H1 (cell line): ENCODE results near the gene SYT17. TPM values are rescaled to one million over a fixed set of nuclear protein-coding genes. Genes with fewer than 3 reads are reported as not detected.

Experiments used
- CTCF ChIA-PET: fragments of 300-600 bp; sonication (Branson Sonifier 250); formaldehyde crosslinking; loops from one replicate; lab custom pipeline; 2021; ENCODE audit not compliant: partially characterized antibody; lab: Charles Lee
- POLR2A ChIA-PET: fragments of 300-600 bp; sonication (Branson Sonifier 250); formaldehyde crosslinking; loops from one replicate; lab custom pipeline; 2021; ENCODE audit warnings: inconsistent platforms; ENCODE audit not compliant: partially characterized antibody; lab: Charles Lee
- DNase-seq, 2 experiments: peaks; one replicate each; pipeline versions ENCODE4 v3.0.0 to v3.0.0-alpha.2; 2010 to 2022; ENCODE audit warnings: low spot score in 2 of 2, low read depth in 1 of 2, mixed read lengths in 1 of 2
- FAIRE-seq: peaks from 2 replicates; lab custom pipeline; 2011; peaks lifted over from hg19 to GRCh38; lab: Jason Lieb, UNC
- H2AFZ ChIP-seq: 2 replicates; pipeline ENCODE4 v1.8.1; 2012; ENCODE audit warnings: low read length, inconsistent platforms
- H2AK5ac ChIP-seq: 2 replicates; pipeline ENCODE4 v1.6.1; 2013; ENCODE audit warnings: low read depth, low read length
- H2BK120ac ChIP-seq: replicated peaks from 2 replicates; pipeline ENCODE3; 2013; ENCODE audit warnings: low read depth, low read length, inconsistent platforms
- H2BK12ac ChIP-seq: 2 replicates; pipeline ENCODE4 v1.6.1; 2013; ENCODE audit warnings: low read depth, low read length
- H2BK15ac ChIP-seq: 2 replicates; pipeline ENCODE4 v1.6.1; 2013; ENCODE audit warnings: low read length
- H2BK20ac ChIP-seq: 2 replicates; pipeline ENCODE4 v1.6.1; 2013; ENCODE audit warnings: low read length
- H2BK5ac ChIP-seq: 2 replicates; pipeline ENCODE4 v1.6.1; 2013; ENCODE audit warnings: low read depth, low read length
- H3K14ac ChIP-seq: 2 replicates; pipeline ENCODE4 v1.6.1; 2013; ENCODE audit warnings: inconsistent platforms; ENCODE audit not compliant: insufficient read length
- H3K18ac ChIP-seq: 2 replicates; pipeline ENCODE4 v1.6.1; 2013; ENCODE audit warnings: low read length; ENCODE audit errors: extremely low read depth
- H3K23ac ChIP-seq: 2 replicates; pipeline ENCODE4 v1.6.1; 2013; ENCODE audit warnings: inconsistent platforms; ENCODE audit not compliant: insufficient read length
- H3K23me2 ChIP-seq: 2 replicates; pipeline ENCODE4 v1.6.1; 2013; ENCODE audit warnings: low read depth, low read length
- H3K27ac ChIP-seq: 2 replicates; pipeline ENCODE4 v1.6.1; 2011; ENCODE audit warnings: low read depth, low read length, inconsistent platforms
- H3K27me3 ChIP-seq, 4 experiments: replicated peaks in 1 of 4; 1 replicate in 1 of 4; 2 replicates in 3 of 4; pipeline versions ENCODE4 v1.6.1 to v1.8.1; 2011 to 2013; ENCODE audit warnings: low read length in 3 of 4, mild to moderate bottlenecking in 3 of 4, inconsistent platforms in 2 of 4, mixed read lengths in 2 of 4, moderate library complexity in 1 of 4; ENCODE audit not compliant: control insufficient read depth in 3 of 4, insufficient read depth in 3 of 4; ENCODE audit errors: extremely low read depth in 1 of 4
- H3K36me3 ChIP-seq, 4 experiments: 2 replicates each; pipeline versions ENCODE4 v1.6.1 to v1.8.1; 2011 to 2013; ENCODE audit warnings: mild to moderate bottlenecking in 4 of 4, low read length in 3 of 4, moderate library complexity in 2 of 4, control low read depth in 1 of 4, inconsistent platforms in 1 of 4; ENCODE audit not compliant: insufficient read depth in 4 of 4, control insufficient read depth in 2 of 4
- H3K4ac ChIP-seq: replicated peaks from 2 replicates; pipeline ENCODE3; 2013; ENCODE audit warnings: low read length, low read depth, mixed read lengths, inconsistent platforms; ENCODE audit not compliant: insufficient read length
- H3K4me1 ChIP-seq, 4 experiments: replicated peaks in 1 of 4; 1 replicate in 1 of 4; 2 replicates in 3 of 4; pipeline versions ENCODE4 v1.6.1 to v1.8.1; 2011 to 2013; ENCODE audit warnings: low read length in 3 of 4, inconsistent platforms in 2 of 4, mixed read lengths in 1 of 4; ENCODE audit not compliant: insufficient read depth in 4 of 4, control insufficient read depth in 3 of 4
- H3K4me2 ChIP-seq, 2 experiments: 2 replicates each; pipeline versions ENCODE4 v1.6.1 to v1.8.1; 2011 to 2013; ENCODE audit warnings: low read depth in 2 of 2, low read length in 2 of 2, control low read depth in 1 of 2, inconsistent platforms in 1 of 2, mild to moderate bottlenecking in 1 of 2; ENCODE audit not compliant: insufficient read depth in 1 of 2
- H3K4me3 ChIP-seq, 4 experiments: fragments of 200-600, 300-600 bp in 1 of 4; sonication (generic), shearing (Covaris generic), sonication (Bioruptor Twin) in 1 of 4; 2 replicates each; pipeline versions ENCODE4 v1.5.1 to v1.8.1; 2011 to 2016; ENCODE audit warnings: low read length in 4 of 4, low read depth in 3 of 4, control low read depth in 2 of 4, inconsistent platforms in 2 of 4, mild to moderate bottlenecking in 2 of 4, mixed read lengths in 1 of 4, moderate library complexity in 1 of 4; ENCODE audit not compliant: insufficient read depth in 2 of 4; ENCODE audit errors: extremely low read depth in 1 of 4
- H3K56ac ChIP-seq: replicated peaks from 2 replicates; pipeline ENCODE3; 2013; ENCODE audit warnings: low read depth, mild to moderate bottlenecking, mixed read lengths, low read length, inconsistent platforms; ENCODE audit not compliant: insufficient read length
- H3K79me1 ChIP-seq: 2 replicates; pipeline ENCODE4 v1.6.1; 2013; ENCODE audit warnings: low read depth, low read length, control low read depth
- H3K79me2 ChIP-seq, 2 experiments: 2 replicates each; pipeline versions ENCODE4 v1.6.1 to v1.8.1; 2012 to 2013; ENCODE audit warnings: low read length in 2 of 2, mild to moderate bottlenecking in 2 of 2, inconsistent platforms in 1 of 2; ENCODE audit not compliant: insufficient read depth in 2 of 2, control insufficient read depth in 1 of 2
- H3K9ac ChIP-seq, 4 experiments: replicated peaks in 1 of 4; 1 replicate in 1 of 4; 2 replicates in 3 of 4; pipeline versions ENCODE4 v1.6.1 to v1.8.1; 2011 to 2013; ENCODE audit warnings: low read depth in 3 of 4, low read length in 3 of 4, control low read depth in 2 of 4, mild to moderate bottlenecking in 2 of 4, moderate library complexity in 2 of 4, inconsistent platforms in 1 of 4; ENCODE audit errors: extremely low read depth in 1 of 4
- H3K9me3 ChIP-seq, 2 experiments: 2 replicates each; pipeline versions ENCODE4 v1.6.1 to v1.8.1; 2012 to 2013; ENCODE audit warnings: mild to moderate bottlenecking in 2 of 2, moderate library complexity in 2 of 2, control low read depth in 1 of 2, inconsistent platforms in 1 of 2, low read depth in 1 of 2, low read length in 1 of 2, mixed read lengths in 1 of 2; ENCODE audit not compliant: insufficient read depth in 2 of 2
- H4K20me1 ChIP-seq, 2 experiments: replicated peaks in 1 of 2; 2 replicates each; pipeline versions ENCODE3 to v1.8.1; 2011 to 2013; ENCODE audit warnings: inconsistent platforms in 2 of 2, low read length in 2 of 2, mild to moderate bottlenecking in 1 of 2; ENCODE audit not compliant: insufficient read depth in 2 of 2, control insufficient read depth in 1 of 2
- H4K5ac ChIP-seq: 2 replicates; pipeline ENCODE4 v1.6.1; 2013; ENCODE audit warnings: low read length, low read depth, mixed read lengths, inconsistent platforms; ENCODE audit not compliant: insufficient read length
- H4K8ac ChIP-seq: 2 replicates; pipeline ENCODE4 v1.8.0; 2013; ENCODE audit warnings: mild to moderate bottlenecking, moderate library complexity, low read length, inconsistent platforms; ENCODE audit not compliant: insufficient read depth; ENCODE audit errors: extremely low read depth
- H4K91ac ChIP-seq: replicated peaks from 2 replicates; pipeline ENCODE3; 2013; ENCODE audit warnings: low read length, mixed read lengths, inconsistent platforms; ENCODE audit not compliant: insufficient read length
- BACH1 ChIP-seq: IDR thresholded peaks from 2 replicates; pipeline ENCODE4 v1.6.1; 2012; ENCODE audit warnings: low read length, improper control_type of control experiment
- BCL11A ChIP-seq, 2 experiments: IDR thresholded peaks; one replicate each; pipeline ENCODE4 v1.6.1; 2011; ENCODE audit warnings: low read depth in 2 of 2, low read length in 2 of 2, mild to moderate bottlenecking in 2 of 2
- CEBPB ChIP-seq: IDR thresholded peaks from 2 replicates; pipeline ENCODE4 v1.6.1; 2012; ENCODE audit warnings: low read depth, low read length
- CHD2 ChIP-seq: IDR thresholded peaks from 2 replicates; pipeline ENCODE4 v1.6.1; 2012; ENCODE audit warnings: low read length, improper control_type of control experiment
- CTBP2 ChIP-seq: IDR thresholded peaks from 2 replicates; pipeline ENCODE4 v1.7.0; 2011; ENCODE audit warnings: borderline replicate concordance, mild to moderate bottlenecking, moderate library complexity, mixed read lengths, low read length; ENCODE audit not compliant: insufficient read depth, insufficient read length
- EZH2 ChIP-seq: fragments of 200-600 bp; sonication (generic); IDR thresholded peaks from 2 replicates; pipeline ENCODE4 v1.7.1; 2012; ENCODE audit warnings: low read depth, mild to moderate bottlenecking, moderate library complexity, low read length, inconsistent platforms; ENCODE audit not compliant: severe bottlenecking
- KDM1A ChIP-seq: fragments of 200-600, 300-600 bp; sonication (generic); IDR thresholded peaks from 2 replicates; pipeline ENCODE4 v1.7.1; 2016; ENCODE audit warnings: mild to moderate bottlenecking, low read length, borderline replicate concordance
- RAD21 ChIP-seq, 2 experiments: IDR thresholded peaks in 1 of 2; conservative IDR thresholded peaks in 1 of 2; 2 replicates each; pipeline ENCODE4 v1.6.1; 2011; ENCODE audit warnings: low read depth in 2 of 2, low read length in 2 of 2, improper control_type of control experiment in 1 of 2, inconsistent platforms in 1 of 2, mild to moderate bottlenecking in 1 of 2, moderate library complexity in 1 of 2
- RFX5 ChIP-seq: IDR thresholded peaks from 2 replicates; pipeline ENCODE4 v1.6.1; 2011; ENCODE audit warnings: low read depth, low read length, improper control_type of control experiment, borderline replicate concordance
- SIN3A ChIP-seq, 2 experiments: IDR thresholded peaks in 1 of 2; conservative IDR thresholded peaks in 1 of 2; 2 replicates each; pipeline ENCODE4 v1.6.1; 2011 to 2012; ENCODE audit warnings: low read length in 2 of 2, improper control_type of control experiment in 1 of 2, low read depth in 1 of 2, mild to moderate bottlenecking in 1 of 2
- ZNF274 ChIP-seq: IDR thresholded peaks from 2 replicates; pipeline ENCODE4 v1.7.0; 2012; ENCODE audit warnings: low read length, borderline replicate concordance; ENCODE audit errors: extremely low read depth
- WGBS, 2 experiments: shearing (Covaris generic) in 1 of 2; methylation state at CpG; one replicate each; pipeline versions ENCODE4 v1.1.6 to v1.1.7; 2013 to 2015; ENCODE audit warnings: low lambda C conversion rate in 2 of 2, mixed read lengths in 2 of 2, inconsistent platforms in 1 of 2, low coverage in 1 of 2, missing lambda C conversion rate in 1 of 2; ENCODE audit not compliant: insufficient replicate concordance in 2 of 2, insufficient coverage in 1 of 2, insufficient read length in 1 of 2; ENCODE audit errors: extremely low coverage in 1 of 2, missing lambda C conversion rate in 1 of 2; 5-methylcytosine and 5-hydroxymethylcytosine counted together
- polyA plus RNA-seq, 7 experiments: library from polyadenylated mRNA; depleted of rRNA in 3 of 7; stranded (reverse) in 5 of 7; unstranded in 2 of 7; fragments of >200 nt in 5 of 7; fragments of 200-250 nt in 2 of 7; gene quantifications; 1 replicate in 5 of 7; 2 replicates in 1 of 7; 4 replicates in 1 of 7; pipeline versions ENCODE4 v1.2.1 to v1.2.3, GENCODE V29; 2011 to 2013; ENCODE audit warnings: missing spikeins in 2 of 7, mixed read lengths in 2 of 7
- total RNA-seq: library from RNA; stranded (reverse); fragmentation: NEBNext Ultra II Directional; extraction: Animal tissue kit (Norgen Biotek cat#: 25700); gene quantifications from 2 replicates; pipeline ENCODE4 v1.2.1, GENCODE V29; 2021
- TF ChIP-seq, protein P1 (sequence below): IDR thresholded peaks from 2 replicates; pipeline ENCODE4 v1.6.1; 2012; ENCODE audit warnings: inconsistent platforms

Gene SYT17
- total and polyA plus RNA-seq, 2 of the 8 experiments (the other 6 are each of a cell fraction or from before 2014, with no cell fraction given), result 5.8 to 18.1 TPM

DNA sequence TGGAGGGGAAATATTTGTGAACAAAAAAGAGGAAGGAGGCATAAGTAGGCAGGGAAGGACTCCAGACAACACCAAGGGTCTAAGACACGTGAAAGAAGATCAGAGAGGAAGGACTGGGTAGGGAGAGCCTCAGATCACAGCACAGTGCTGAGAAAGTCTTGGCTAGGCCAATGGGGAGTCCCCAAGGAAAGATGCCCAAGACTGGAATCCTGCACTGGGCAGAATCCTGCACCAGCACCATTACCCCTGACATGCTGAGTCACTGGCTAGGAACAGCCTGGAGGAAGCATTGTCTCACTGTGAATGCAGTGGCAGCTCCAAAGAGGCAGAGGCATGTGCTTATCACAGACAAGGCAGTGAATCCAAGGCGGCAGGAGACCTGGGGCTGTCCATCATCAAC, 136.7 kb downstream of the SYT17 start:
- no peaks in the 10 kb centered on the region for H3K4me1 ChIP-seq
- H3K4ac ChIP-seq, result no peak overlapping the region
- 0 out of 2 replicates have a peak overlapping the region, but pooled peaks have one; percentile 12 for H2BK15ac ChIP-seq
- H4K91ac ChIP-seq, result no peak overlapping the region
- no peak overlapping the region for H2AK5ac ChIP-seq
- ChIA-PET POLR2A (no interaction called here), CTCF (no interaction called here)
- no peak for FAIRE-seq
- no peaks in the 10 kb centered on the region for H3K9me3 ChIP-seq
- no peak overlapping the region for H2BK20ac ChIP-seq
- no peak for DNase-seq
- H4K20me1 ChIP-seq, result no peaks in the 10 kb centered on the region
- no peak overlapping the region for H3K9ac ChIP-seq
- H3K14ac ChIP-seq, result no peak overlapping the region
- H3K18ac ChIP-seq, result peak overlapping the region; percentile 64; the same call in 1 of the 2 replicates
- no peaks in the 10 kb centered on the region for H3K79me1 ChIP-seq
- peak overlapping the region; percentile 27; the same call in 1 of the 2 replicates for H2BK12ac ChIP-seq
- H4K5ac ChIP-seq, result no peak overlapping the region
- H3K4me3 ChIP-seq, result no peak overlapping the region
- no peak overlapping the region for H2BK120ac ChIP-seq
- no peaks in the 10 kb centered on the region for H3K36me3 ChIP-seq
- H3K27ac ChIP-seq, result no peak overlapping the region
- H3K27me3 ChIP-seq, result no peaks in the 10 kb centered on the region
- H3K56ac ChIP-seq, result no peak overlapping the region
- H3K23me2 ChIP-seq, result no peaks in the 10 kb centered on the region; the same call in 1 of the 2 replicates
- H3K79me2 ChIP-seq, result no peaks in the 10 kb centered on the region
- no peak overlapping the region for H3K4me2 ChIP-seq
- no peak overlapping the region for H2BK5ac ChIP-seq
- no peak overlapping the region for H4K8ac ChIP-seq
- peak overlapping the region; percentile 49; the same call in 1 of the 2 replicates for H2AFZ ChIP-seq
- 56% methylated on average over 2 of the region's 2 CpGs; no CpG with 5 or more reads in 1 of the 2 experiments for WGBS, 2 experiments
- H3K23ac ChIP-seq, result no peak overlapping the region
- TF ChIP-seq CHD2 (no peak), BCL11A (IDR thresholded peaks at IDR 0.05; ENCODE audit: low read depth in 2 of 2, low read length in 2 of 2) (no peak), KDM1A (no peak), CTBP2 (no peak), ZNF274 (no peak), SIN3A (conservative IDR thresholded peaks at IDR 0.05 in 1 of 2, IDR thresholded peaks at IDR 0.05 in 1 of 2; ENCODE audit: low read depth in 1 of 2, low read length in 2 of 2) (no peak), EZH2 (no peak), BACH1 (peak; percentile 32; the same call in 1 of the 2 replicates), RFX5 (no peak), CEBPB (no peak), RAD21 (IDR thresholded peaks at IDR 0.05 in 1 of 2, conservative IDR thresholded peaks at IDR 0.05 in 1 of 2; ENCODE audit: low read depth in 2 of 2, low read length in 2 of 2) (no peak)
- TF ChIP-seq, protein P1, sequence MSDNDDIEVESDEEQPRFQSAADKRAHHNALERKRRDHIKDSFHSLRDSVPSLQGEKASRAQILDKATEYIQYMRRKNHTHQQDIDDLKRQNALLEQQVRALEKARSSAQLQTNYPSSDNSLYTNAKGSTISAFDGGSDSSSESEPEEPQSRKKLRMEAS, result peak; percentile 27; the same call in 1 of the 2 replicates
